GM19351 (cell line): ENCODE results near the gene TCEAL5.
"Not testable (repeated sequence)": the region's sequence is repeated elsewhere in the genome, so short reads cannot be mapped to it uniquely, and the experiment has no call there.

ENCODE experiments used
- ATAC-seq: cut with Tn5 transposase; IDR thresholded peaks from one replicate; pipeline ENCODE4 v1.9.1; 2021; ENCODE audit warnings: mild to moderate bottlenecking, moderate library complexity; ENCODE audit not compliant: unreplicated experiment

The TCEAL5 gene

GRCh38 chrX:103235608-103236007 lies 40.9 kb downstream of the TCEAL5 start:
- not testable (repeated sequence) for ATAC-seq

- no peak for ATAC-seq
Observed at GRCh38 chrX:103234869-103235268, 41.7 kb downstream of the TCEAL5 start.

- ATAC-seq: no peak
Observed at GRCh38 chrX:103233263-103233662, 43.3 kb downstream of the TCEAL5 start.

GRCh38 chrX:103225918-103226317 lies 50.6 kb downstream of the TCEAL5 start:
- ATAC-seq: not testable (repeated sequence)
